Astrocyte (in vitro differentiated cells and primary cell): ENCODE measurements around the gene C6orf136.

Experiments used
- EZH2 ChIP-seq: IDR thresholded peaks from 2 replicates; pipeline ENCODE4 v1.6.1; 2012; ENCODE audit warnings: mild to moderate bottlenecking, low read length, inconsistent platforms; ENCODE audit not compliant: insufficient read depth
- TF ChIP-seq, protein P1 (sequence below): IDR thresholded peaks from 2 replicates; pipeline ENCODE4 v1.5.1; 2011; ENCODE audit warnings: low read depth, mild to moderate bottlenecking, inconsistent platforms, low read length, moderate library complexity; ENCODE audit not compliant: insufficient read depth

DNA sequence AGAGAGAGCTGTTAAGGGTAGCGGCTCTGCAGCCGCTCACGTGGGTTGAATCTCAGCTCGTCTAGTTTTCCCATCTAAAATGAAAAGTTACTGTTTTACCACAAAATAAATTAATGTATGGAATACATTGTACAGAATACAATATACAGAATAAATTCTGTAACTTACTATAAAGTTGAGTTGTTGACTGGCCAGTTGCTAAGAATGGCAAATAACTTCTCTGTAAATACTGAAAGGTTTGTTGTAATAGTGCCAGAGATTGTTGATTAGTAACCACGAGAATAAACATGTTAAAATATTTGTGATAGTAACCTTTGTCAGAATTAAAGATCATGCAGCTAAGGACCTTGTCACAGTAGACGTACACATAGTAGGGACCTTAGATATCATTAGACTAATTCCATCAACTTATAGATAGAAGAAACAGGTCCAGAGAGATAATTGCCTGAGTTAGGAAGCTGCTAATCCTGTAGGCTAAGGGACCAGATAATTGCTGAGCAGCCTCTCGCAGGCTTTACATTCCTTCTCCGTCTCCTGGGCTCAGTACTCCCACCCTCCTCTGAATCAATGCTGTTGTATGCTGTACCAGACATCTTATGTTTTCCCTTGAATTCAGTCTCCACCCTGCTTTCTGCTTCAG, 44.4 kb downstream of the C6orf136 start:
- TF ChIP-seq, protein P1, sequence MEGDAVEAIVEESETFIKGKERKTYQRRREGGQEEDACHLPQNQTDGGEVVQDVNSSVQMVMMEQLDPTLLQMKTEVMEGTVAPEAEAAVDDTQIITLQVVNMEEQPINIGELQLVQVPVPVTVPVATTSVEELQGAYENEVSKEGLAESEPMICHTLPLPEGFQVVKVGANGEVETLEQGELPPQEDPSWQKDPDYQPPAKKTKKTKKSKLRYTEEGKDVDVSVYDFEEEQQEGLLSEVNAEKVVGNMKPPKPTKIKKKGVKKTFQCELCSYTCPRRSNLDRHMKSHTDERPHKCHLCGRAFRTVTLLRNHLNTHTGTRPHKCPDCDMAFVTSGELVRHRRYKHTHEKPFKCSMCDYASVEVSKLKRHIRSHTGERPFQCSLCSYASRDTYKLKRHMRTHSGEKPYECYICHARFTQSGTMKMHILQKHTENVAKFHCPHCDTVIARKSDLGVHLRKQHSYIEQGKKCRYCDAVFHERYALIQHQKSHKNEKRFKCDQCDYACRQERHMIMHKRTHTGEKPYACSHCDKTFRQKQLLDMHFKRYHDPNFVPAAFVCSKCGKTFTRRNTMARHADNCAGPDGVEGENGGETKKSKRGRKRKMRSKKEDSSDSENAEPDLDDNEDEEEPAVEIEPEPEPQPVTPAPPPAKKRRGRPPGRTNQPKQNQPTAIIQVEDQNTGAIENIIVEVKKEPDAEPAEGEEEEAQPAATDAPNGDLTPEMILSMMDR: no peak
- TF ChIP-seq EZH2: no peak
